Mucosa of stomach (tissue), 1 donor: ENCODE measurements around the gene NAMPT.

Experiments used
- H3K27me3 ChIP-seq: one replicate; pipeline ENCODE4 v1.7.0; 2013; ENCODE audit warnings: mild to moderate bottlenecking, low read length; ENCODE audit not compliant: control insufficient read depth, insufficient read depth
- H3K36me3 ChIP-seq: one replicate; pipeline ENCODE4 v1.7.0; 2013; ENCODE audit warnings: low read length; ENCODE audit not compliant: control insufficient read depth, insufficient read depth
- H3K4me1 ChIP-seq: one replicate; pipeline ENCODE4 v1.7.0; 2013; ENCODE audit warnings: mild to moderate bottlenecking, low read length; ENCODE audit not compliant: control insufficient read depth, insufficient read depth
- H3K4me3 ChIP-seq: one replicate; pipeline ENCODE4 v1.7.0; 2013; ENCODE audit warnings: low read length
- H3K9ac ChIP-seq: one replicate; pipeline ENCODE4 v1.7.0; 2013; ENCODE audit warnings: mild to moderate bottlenecking, low read length, moderate library complexity
- H3K9me3 ChIP-seq: one replicate; pipeline ENCODE4 v1.7.0; 2013; ENCODE audit warnings: mild to moderate bottlenecking, low read length, moderate library complexity; ENCODE audit not compliant: control insufficient read depth
- donor health status: Pancreatic carcinoma.

Gene NAMPT

DNA sequence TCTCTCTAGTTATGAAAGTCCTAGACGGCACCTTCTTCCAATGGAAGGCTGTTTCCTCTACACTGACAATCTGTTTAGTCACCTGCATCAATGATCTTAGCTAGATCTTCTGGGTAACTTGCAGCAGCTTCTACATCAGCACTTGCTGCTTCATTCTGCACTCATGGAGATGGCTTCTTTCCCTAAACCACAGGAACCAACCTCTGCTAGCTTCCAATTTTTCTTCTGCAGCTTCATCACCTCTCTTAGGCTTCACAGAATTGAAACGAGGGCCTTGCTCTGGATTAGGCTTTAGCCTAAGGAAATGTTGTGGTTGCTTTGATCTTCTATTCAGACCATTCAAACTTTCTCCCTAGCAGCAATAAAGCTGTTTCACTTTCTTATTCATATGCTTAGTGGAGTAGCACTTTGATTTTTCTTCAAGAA is 24.6 kb downstream of the NAMPT start:
- H3K4me3 ChIP-seq, result no peak overlapping the region
- H3K4me1 ChIP-seq, result no peaks in the 10 kb centered on the region
- H3K36me3 ChIP-seq, result peaks cover 4% of the 10 kb centered on the region
- H3K27me3 ChIP-seq, result no peaks in the 10 kb centered on the region
- no peak overlapping the region for H3K9ac ChIP-seq
- H3K9me3 ChIP-seq, result no peaks in the 10 kb centered on the region

DNA sequence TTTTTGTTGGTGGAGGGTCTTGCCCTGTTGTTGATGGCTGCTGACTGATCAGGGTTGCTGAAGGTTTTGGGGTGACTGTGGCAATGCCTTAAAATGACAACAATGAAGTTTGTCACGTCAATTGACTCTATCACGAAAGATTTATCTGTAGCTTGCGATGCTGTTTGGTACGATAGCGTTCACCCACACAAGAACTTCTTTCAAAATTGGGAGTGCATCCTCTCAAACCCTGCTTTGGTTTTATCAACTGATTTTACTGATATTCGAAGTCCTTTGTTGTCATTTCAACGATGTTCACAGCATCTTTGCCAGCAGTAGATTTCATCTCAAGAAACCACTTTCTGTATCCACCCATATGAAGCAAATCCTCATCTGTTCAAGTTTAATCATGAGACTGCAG is 26.0 kb downstream of the NAMPT start:
- H3K27me3 ChIP-seq, result no peaks in the 10 kb centered on the region
- no peaks in the 10 kb centered on the region for H3K4me1 ChIP-seq
- H3K4me3 ChIP-seq, result no peak overlapping the region
- H3K9me3 ChIP-seq, result no peaks in the 10 kb centered on the region
- no peak overlapping the region for H3K9ac ChIP-seq
- no peaks in the 10 kb centered on the region for H3K36me3 ChIP-seq

DNA sequence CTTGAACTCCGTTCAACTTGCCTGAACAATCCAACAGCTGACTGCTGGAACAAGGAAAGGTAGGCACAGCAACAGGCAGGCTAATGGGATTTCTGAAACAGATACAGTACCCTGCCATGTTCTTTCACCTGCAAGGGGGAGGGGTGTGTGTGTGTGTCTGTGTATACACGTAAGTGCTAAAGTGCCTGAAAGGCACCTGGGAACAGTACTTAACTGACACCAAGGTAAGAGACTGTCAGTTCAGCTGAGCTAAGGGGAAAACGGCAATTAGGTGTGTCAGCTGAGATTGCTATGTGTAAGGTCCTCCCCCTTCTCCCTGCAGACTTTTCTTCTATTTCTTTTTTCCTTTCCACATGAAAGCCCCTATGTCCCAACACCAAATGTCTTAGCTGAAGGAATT is 27.0 kb downstream of the NAMPT start:
- no peaks in the 10 kb centered on the region for H3K4me1 ChIP-seq
- H3K9ac ChIP-seq, result no peak overlapping the region
- no peaks in the 10 kb centered on the region for H3K27me3 ChIP-seq
- no peaks in the 10 kb centered on the region for H3K36me3 ChIP-seq
- no peaks in the 10 kb centered on the region for H3K9me3 ChIP-seq
- no peak overlapping the region for H3K4me3 ChIP-seq

DNA sequence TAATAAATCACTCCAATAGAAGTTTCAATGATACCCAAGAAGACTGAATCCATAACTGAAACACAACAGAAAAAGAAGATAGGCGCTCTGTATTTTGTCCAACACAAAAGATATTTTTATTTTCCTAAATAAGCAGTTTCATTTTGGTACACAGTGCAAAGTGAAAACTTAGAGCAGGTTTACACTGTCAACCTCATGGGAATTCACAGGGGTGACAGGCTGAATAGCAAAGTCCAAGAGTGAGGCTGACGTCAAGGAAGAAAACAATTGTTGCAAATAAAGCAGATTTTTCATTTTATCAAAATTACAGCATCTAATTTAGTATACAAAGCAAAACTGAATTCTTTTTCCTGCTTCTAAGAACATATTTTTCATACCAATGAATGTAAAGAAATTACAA is 28.6 kb downstream of the NAMPT start:
- Histone ChIP-seq H3K9me3 (no peaks in the 10 kb centered on the region), H3K27me3 (no peaks in the 10 kb centered on the region), H3K36me3 (no peaks in the 10 kb centered on the region), H3K4me1 (no peaks in the 10 kb centered on the region), H3K4me3 (no peak overlapping the region), H3K9ac (no peak overlapping the region)

DNA sequence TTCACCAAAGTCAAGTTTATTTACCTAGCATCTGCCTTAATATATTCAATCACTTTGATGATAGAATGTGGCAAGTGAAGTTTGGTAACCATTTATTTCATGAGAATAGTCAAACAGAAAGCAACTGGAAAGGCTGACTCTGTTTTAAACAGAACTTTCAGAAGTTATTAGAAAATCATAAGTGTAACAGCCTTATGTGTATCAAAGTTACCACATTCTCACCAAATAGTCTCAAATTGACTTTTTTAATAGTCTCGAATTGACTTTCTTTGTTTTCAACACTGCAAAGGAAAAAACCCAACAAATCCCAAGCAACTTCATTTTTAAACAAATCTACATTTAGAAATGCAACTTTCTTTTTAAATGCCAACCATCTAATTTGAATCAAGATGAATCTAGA is 29.5 kb downstream of the NAMPT start:
- H3K4me1 ChIP-seq, result no peaks in the 10 kb centered on the region
- H3K4me3 ChIP-seq, result no peak overlapping the region
- H3K27me3 ChIP-seq, result no peaks in the 10 kb centered on the region
- no peaks in the 10 kb centered on the region for H3K9me3 ChIP-seq
- no peaks in the 10 kb centered on the region for H3K36me3 ChIP-seq
- H3K9ac ChIP-seq, result no peak overlapping the region

DNA sequence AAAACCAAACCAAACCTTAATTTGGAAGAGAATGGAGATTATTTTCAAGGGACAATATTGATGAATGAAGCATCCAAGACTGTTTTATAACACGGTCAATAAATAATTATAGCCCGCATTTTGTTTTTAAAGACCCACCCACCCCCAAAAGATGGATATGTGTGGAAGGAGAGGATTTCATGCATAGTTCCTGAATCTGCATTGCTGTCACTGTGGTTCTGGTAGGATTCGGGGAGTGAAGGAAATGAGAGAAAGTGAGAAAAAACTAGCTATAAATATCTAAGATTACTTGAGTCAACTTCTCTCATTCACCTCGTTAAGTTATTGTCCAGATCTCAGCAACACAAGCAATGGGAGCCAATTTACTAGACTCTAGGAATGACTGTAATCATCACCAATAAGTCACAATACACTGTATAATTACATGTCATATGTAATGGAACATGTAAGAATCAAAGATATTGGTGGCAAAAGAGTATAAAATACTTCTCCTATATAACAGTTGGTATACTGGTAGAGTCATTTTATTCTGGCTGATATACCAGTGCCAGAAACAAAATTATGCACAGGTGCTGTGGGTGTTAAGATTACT is 30.2 kb downstream of the NAMPT start:
- Histone ChIP-seq H3K36me3 (no peaks in the 10 kb centered on the region), H3K4me3 (no peak overlapping the region), H3K27me3 (no peaks in the 10 kb centered on the region), H3K9me3 (no peaks in the 10 kb centered on the region), H3K4me1 (no peaks in the 10 kb centered on the region), H3K9ac (no peak overlapping the region)

DNA sequence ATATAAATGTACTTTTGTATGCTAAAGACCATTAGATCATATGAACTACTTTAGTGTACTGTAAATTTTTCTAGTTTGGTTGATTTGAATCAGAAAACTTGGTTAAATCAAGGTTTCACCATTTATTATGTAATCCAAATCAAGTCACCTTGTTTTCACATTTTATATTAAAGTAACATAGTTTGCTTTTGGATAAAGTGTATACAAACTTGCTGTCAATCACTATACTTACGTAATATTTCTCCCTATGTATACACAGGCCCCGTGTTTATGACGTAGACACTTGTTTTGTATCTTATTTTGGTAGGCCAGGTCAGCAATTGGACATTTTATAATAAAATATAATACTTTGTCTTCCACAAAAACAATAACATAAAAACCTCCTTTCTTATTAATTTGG is 32.2 kb downstream of the NAMPT start:
- Histone ChIP-seq H3K9me3 (no peaks in the 10 kb centered on the region), H3K9ac (no peak overlapping the region), H3K4me1 (no peaks in the 10 kb centered on the region), H3K27me3 (no peaks in the 10 kb centered on the region), H3K36me3 (no peaks in the 10 kb centered on the region), H3K4me3 (no peak overlapping the region)

DNA sequence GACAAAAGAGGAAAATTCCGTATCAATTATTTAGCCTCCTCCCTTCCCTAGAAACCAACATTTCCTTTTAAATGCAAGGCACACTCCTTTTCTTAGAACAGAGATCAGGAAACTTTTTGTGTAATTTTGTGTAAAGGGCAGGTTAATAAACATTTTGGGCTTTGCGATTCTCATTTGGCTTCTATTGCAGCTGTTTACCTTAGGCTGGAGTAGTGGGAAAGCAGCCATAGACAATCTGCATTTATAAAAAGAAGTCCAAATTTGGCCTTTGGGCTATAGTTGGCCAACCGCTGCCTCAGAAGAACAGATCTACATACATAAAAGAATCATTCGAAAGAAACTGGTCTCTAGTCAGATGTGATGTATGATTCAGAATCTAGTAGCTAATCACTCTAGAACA is 35.3 kb downstream of the NAMPT start:
- H3K9ac ChIP-seq, result no peak overlapping the region
- no peak overlapping the region for H3K4me3 ChIP-seq
- H3K4me1 ChIP-seq, result no peaks in the 10 kb centered on the region
- H3K27me3 ChIP-seq, result no peaks in the 10 kb centered on the region
- peaks cover 3% of the 10 kb centered on the region for H3K36me3 ChIP-seq
- no peaks in the 10 kb centered on the region for H3K9me3 ChIP-seq

DNA sequence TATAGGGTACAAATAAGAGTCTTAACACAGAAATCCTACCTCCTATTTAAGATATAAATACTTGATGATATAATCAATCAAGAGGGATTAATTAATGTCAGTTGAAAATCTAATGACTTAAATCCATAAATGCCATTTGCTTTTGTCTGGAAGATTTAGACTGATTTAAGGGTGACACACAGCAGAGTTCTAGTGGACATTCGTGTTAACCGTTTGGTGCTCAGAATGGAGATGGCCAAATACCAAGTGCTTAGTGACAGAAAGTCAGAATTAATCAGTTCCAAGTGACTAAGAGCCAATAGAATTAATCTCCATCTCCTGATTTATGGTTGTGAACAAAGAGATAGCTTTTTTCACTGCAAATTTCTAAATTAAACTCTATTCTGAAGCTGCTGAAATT is 36.2 kb downstream of the NAMPT start:
- no peaks in the 10 kb centered on the region for H3K4me1 ChIP-seq
- H3K36me3 ChIP-seq, result peaks cover 3% of the 10 kb centered on the region
- H3K27me3 ChIP-seq, result no peaks in the 10 kb centered on the region
- no peaks in the 10 kb centered on the region for H3K9me3 ChIP-seq
- no peak overlapping the region for H3K9ac ChIP-seq
- no peak overlapping the region for H3K4me3 ChIP-seq

DNA sequence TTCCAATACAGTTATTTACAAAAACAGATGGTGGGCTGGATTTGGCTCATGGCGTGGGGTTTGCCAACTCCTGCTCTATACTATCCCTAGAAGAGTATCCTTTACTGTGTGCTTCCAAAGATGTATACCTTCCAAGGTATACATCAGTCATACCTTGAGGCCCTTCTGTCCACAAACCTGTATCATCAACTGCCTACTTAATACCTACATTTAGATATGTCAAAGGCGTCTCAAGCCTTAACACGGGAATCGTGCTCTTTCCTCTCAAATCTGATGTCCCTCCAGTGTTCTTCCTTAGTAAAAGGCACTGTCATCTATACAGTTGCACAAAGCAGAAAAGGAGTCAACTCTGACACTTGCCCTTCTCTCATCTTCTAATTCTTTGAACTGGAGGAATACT is 36.9 kb downstream of the NAMPT start:
- no peaks in the 10 kb centered on the region for H3K9me3 ChIP-seq
- H3K36me3 ChIP-seq, result peaks cover 3% of the 10 kb centered on the region
- H3K27me3 ChIP-seq, result no peaks in the 10 kb centered on the region
- no peaks in the 10 kb centered on the region for H3K4me1 ChIP-seq
- no peak overlapping the region for H3K9ac ChIP-seq
- H3K4me3 ChIP-seq, result no peak overlapping the region

DNA sequence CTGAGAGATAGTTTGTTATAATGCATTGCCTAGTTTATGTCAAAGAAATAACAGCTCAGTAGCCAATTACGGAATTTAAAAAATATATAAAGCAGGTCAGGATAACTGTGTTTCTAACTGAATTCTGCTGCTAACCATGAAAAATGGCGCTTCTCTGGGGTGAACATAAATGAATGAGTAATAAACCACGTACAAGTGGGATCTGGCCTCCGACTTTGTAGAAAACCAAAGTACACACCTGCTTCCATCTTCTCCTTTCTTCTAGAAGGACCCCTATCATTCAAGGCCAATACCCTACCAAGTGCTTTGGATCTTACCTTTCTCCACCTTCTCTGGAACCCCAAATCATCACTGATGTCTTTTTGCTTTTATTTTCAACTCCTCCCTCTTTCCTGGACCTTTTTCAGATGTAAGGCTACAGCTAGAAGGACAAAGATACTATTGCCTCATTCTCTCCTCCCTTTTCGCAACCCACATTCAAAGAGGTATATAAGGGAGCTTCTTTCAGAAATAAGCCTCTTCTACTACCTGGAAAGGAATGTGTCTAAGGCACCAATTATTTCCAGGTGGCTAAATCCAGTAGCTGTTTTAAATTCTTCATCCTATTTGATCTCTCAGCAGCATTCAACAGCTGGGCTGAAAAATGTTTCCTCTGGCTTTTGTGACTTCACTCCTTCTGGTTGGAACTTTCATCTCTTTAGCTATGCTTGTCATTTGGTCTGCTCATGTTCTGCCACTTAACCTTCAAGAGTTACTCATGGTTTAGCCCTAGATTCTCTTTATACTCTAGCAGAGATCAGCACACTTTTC is 37.7 kb downstream of the NAMPT start:
- H3K27me3 ChIP-seq, result no peaks in the 10 kb centered on the region
- H3K36me3 ChIP-seq, result peaks cover 3% of the 10 kb centered on the region
- no peak overlapping the region for H3K4me3 ChIP-seq
- no peak overlapping the region for H3K9ac ChIP-seq
- H3K9me3 ChIP-seq, result no peaks in the 10 kb centered on the region
- H3K4me1 ChIP-seq, result no peaks in the 10 kb centered on the region

DNA sequence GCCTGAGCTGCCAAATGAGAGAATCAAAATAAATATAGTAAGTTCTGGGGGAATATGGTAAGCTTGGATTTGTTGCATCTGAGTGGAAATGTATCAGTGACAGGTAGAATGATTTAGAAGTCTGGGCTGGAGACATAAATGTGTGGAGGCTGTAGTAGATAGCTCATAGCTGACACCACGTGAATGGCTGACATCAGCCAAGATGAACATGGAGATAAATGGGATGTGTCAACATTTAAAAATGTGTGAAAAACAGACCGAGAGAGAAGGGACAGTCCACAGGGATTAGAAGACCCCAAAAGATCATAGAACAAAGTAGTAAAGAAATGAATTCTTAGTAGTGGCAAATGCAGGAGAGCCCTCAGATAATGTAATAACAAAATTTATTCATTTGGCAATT is 40.9 kb downstream of the NAMPT start:
- Histone ChIP-seq H3K27me3 (no peaks in the 10 kb centered on the region), H3K36me3 (peaks cover 3% of the 10 kb centered on the region), H3K9me3 (no peaks in the 10 kb centered on the region), H3K4me3 (no peak overlapping the region), H3K9ac (no peak overlapping the region), H3K4me1 (no peaks in the 10 kb centered on the region)
